Measurements from ENCODE around the gene FLT1.

GRCh38 chr13:28455580-28456194 is 39.2 kb downstream of the FLT1 start:
- TF ChIP-seq EP300 (IDR thresholded peaks at IDR 0.05) (no peak), POLR2A (IDR thresholded peaks at IDR 0.05) (no peak), CTCF (IDR thresholded peaks at IDR 0.05) (no peak)
